ENCODE results near the gene CTIF.

GRCh38 chr18:48779462-48779861, 240.6 kb downstream of the CTIF start:
- TF ChIP-seq CTCF (conservative IDR thresholded peaks at IDR 0.05; ENCODE audit: low read length) (no peak), EZH2phosphoT487 (IDR thresholded peaks at IDR 0.05; ENCODE audit: borderline replicate concordance, low read depth, low read length) (no peak)

Data from OCI-LY7 (cell line).